ENCODE results near the gene PIK3AP1.

Gene PIK3AP1

DNA sequence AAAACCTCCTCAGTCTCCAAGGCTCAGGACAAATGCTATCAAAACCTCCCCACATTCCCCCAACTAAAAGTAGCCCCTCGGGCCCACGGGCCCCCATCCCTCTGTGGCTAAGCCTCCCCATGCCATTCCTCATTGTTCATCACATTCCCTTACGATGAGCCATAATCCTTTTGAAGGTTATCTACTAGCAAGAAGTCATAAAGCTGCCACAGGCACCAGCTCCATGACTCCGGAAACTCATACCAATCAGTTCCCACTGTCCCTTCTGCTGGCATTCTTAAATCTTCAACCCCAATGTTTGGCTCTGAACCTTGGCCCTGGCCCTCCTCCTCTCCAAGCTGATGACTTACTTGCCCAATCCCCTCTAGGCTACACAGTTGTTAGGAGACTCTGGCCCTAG is 114.1 kb downstream of the PIK3AP1 start:
- DNase-seq (ENCODE audit: low read depth): no peak
- H3K4me3 ChIP-seq (ENCODE audit: low read length): no peak overlapping the region
- TF ChIP-seq, protein P1, sequence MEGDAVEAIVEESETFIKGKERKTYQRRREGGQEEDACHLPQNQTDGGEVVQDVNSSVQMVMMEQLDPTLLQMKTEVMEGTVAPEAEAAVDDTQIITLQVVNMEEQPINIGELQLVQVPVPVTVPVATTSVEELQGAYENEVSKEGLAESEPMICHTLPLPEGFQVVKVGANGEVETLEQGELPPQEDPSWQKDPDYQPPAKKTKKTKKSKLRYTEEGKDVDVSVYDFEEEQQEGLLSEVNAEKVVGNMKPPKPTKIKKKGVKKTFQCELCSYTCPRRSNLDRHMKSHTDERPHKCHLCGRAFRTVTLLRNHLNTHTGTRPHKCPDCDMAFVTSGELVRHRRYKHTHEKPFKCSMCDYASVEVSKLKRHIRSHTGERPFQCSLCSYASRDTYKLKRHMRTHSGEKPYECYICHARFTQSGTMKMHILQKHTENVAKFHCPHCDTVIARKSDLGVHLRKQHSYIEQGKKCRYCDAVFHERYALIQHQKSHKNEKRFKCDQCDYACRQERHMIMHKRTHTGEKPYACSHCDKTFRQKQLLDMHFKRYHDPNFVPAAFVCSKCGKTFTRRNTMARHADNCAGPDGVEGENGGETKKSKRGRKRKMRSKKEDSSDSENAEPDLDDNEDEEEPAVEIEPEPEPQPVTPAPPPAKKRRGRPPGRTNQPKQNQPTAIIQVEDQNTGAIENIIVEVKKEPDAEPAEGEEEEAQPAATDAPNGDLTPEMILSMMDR (IDR thresholded peaks at IDR 0.05; ENCODE audit: insufficient read depth, low read depth, low read length, missing control alignments): no peak

DNA sequence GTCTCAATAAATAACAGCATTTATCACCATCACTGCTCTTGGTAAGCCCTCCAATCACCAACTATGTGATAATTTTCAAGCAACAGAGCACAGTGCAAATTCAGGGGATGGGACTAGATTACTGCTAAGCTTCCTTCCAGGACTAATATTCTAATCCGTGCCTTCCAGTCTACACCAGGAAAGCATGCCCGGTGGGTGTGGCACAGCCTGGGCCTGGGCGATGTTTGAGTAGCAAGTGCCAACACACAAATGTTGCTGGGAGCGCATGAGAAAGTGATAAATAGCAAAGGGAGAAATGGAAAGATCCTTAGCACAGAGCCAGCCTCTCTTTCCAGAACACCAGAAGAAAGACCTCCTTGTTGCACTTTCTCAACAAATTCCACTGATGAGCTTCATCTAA is 120.0 kb downstream of the PIK3AP1 start:
- no peak overlapping the region for H3K4me3 ChIP-seq (ENCODE audit: low read length)
- DNase-seq (ENCODE audit: low read depth): no peak
- TF ChIP-seq, protein P1 (IDR thresholded peaks at IDR 0.05; ENCODE audit: insufficient read depth, low read depth, low read length, missing control alignments): no peak

DNA sequence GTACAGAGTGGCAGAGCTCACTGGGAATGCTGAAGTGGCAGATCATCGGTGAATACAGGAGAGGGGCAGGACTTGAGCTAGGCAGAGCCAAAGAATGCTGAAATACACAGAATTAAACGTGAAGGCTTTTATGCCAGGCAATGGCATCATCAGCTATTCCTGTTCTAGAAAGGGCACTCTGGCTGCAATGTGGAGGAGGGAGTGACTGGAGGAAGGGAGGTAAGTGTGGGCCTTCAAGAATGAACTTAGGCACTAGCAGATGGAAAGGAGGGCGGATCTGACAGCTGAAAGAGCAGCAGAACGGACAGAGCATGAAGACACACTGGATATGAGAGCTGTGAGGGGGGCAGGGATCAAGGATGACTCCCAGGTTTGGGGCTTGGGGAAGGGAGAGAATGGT is 121.5 kb downstream of the PIK3AP1 start:
- TF ChIP-seq, protein P1 (IDR thresholded peaks at IDR 0.05; ENCODE audit: insufficient read depth, low read depth, low read length, missing control alignments): no peak
- H3K4me3 ChIP-seq (ENCODE audit: low read length): no peak overlapping the region
- DNase-seq (ENCODE audit: low read depth): no peak

DNA sequence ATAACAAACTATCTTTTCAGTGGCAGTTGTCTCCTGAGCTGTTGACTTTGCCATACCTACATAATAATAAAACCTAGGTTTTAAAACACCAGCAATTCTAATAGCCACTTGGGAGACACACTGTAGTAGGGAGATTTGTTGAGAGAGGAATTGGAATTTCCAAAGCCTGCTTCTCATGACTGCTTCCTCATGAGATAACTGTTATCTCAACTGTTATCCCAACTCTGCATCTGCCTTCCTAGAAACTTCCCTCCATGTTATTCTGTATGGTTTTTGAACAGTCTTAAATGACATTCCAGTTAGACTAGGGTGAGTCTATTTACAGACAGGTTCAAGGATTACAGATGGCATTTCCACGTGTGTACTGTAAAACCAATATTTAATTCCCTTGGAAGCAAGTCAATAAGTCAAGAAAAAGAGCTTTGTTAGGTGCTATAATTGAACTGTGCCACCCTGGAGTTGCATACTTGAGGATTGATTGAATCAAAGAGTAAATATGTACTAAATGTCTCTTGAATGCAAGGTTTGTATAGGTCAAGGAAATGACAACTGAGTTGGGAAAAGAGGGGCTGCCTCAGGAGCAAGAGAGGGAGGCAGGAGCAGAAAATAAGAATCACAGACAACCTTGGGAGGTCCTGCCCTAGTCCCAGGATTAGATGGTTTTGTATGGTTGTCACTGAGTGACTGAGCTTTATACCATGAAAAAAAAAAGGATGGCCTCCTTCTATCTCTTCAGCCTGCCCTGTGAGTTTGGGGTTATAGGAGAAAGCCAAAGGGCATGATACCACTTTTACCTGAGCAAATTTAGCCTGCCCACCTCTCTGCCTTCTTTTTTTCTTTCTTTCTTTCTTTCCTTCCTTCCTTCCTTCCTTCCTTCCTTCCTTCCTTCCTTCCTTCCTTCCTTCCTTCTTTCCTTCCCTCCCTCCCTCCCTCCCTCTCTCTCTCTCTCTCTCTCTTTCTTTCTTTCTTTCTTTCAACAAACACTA is 123.6 kb downstream of the PIK3AP1 start:
- DNase-seq (ENCODE audit: low read depth): no peak
- TF ChIP-seq, protein P1 (IDR thresholded peaks at IDR 0.05; ENCODE audit: insufficient read depth, low read depth, low read length, missing control alignments): no peak
- H3K4me3 ChIP-seq (ENCODE audit: low read length): no peak overlapping the region

DNA sequence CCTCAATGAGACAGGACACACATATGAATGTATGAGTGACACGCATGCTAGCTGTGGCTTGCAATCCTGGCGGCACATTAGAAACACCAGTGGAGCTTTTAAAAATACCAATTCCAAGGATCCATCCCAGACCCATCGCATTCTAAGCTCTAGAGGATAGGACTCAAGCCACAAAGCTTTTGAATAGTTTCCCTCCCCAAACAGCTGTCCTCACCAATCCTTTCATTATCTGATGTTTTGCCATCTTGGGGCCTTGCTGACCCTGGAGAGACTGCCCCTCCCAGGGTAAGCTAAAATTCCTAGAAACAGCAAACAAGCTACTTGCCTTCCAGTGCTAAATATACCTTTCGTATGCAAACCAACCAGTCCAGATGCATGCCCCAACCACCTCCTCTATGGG is 124.6 kb downstream of the PIK3AP1 start:
- TF ChIP-seq, protein P1 (IDR thresholded peaks at IDR 0.05; ENCODE audit: insufficient read depth, low read depth, low read length, missing control alignments): no peak
- no peak for DNase-seq (ENCODE audit: low read depth)

DNA sequence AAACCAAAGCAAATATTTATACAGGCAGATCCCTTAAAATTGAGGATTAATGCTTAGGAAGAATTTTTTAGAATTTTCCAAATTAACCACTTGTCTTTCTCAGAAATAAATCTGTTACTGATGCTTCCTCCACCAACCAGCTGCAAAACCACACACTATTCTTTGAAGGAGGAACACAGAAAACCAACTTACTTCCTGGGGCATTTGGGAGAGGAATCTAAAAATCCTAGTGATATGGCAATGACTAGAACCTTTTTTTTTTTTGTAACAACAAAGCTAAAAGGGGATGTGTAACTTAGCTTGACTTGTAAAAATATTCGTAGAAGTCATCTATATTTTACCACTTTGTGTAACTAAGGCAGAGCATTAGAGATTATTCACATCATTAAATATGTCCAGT is 128.4 kb downstream of the PIK3AP1 start:
- TF ChIP-seq, protein P1 (IDR thresholded peaks at IDR 0.05; ENCODE audit: insufficient read depth, low read depth, low read length, missing control alignments): no peak
- DNase-seq (ENCODE audit: low read depth): no peak
- H3K4me3 ChIP-seq (ENCODE audit: low read length): no peak overlapping the region

More for the DNA sequence above, 124.6 kb downstream of the PIK3AP1 start:
- H3K4me3 ChIP-seq (ENCODE audit: low read length): no peak overlapping the region
